NCI-H1048 (cell line): ENCODE measurements around the gene SUZ12.
A peak's percentile ranks its signal among the peaks of the same experiment; 100 is the strongest.
"Not testable (repeated sequence)": the region's sequence is repeated elsewhere in the genome, so short reads cannot be mapped to it uniquely, and the experiment has no call there.

ENCODE experiments used
- DNase-seq: peaks from one replicate; lab custom pipeline; 2025; lab: John Stamatoyannopoulos, UW

The SUZ12 gene

DNA sequence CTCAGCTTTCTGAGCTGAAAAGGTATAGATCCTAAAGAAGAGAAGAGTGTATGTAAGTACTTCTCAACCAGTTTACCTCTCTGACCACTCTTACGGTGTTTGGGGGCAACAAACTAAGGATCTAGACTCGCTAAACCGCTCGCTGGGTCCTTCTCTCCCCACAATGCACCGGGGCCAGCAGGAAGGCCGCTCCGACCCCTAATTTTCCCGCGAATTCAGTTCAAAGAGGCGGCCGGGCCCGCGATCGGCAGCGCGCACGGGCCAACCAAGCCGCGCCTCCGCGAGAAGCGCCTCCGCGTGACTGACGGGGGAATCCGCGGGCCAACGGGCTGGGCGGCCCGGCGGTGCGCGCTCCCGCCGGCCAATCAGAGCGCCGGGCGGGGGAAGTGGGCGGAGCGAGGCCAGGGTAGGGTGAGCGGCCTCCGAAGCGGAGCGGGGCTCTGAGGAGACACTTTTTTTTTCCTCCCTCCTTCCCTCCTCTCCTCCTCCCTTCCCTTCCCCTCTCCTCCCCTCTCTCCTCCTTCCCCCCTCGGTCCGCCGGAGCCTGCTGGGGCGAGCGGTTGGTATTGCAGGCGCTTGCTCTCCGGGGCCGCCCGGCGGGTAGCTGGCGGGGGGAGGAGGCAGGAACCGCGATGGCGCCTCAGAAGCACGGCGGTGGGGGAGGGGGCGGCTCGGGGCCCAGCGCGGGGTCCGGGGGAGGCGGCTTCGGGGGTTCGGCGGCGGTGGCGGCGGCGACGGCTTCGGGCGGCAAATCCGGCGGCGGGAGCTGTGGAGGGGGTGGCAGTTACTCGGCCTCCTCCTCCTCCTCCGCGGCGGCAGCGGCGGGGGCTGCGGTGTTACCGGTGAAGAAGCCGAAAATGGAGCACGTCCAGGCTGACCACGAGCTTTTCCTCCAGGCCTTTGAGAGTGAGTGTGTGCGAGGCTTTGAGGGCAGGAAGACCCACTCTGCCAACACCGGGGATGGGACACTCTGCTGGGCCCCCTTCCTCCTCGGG lies at the start of gene SUZ12:
Gene SUZ12, plus strand, starts transcription at position 393 of the 995 bp plus-strand sequence. Its CDS starts 240 bp downstream, at position 633.
- DNase-seq = peak; percentile 86

DNA sequence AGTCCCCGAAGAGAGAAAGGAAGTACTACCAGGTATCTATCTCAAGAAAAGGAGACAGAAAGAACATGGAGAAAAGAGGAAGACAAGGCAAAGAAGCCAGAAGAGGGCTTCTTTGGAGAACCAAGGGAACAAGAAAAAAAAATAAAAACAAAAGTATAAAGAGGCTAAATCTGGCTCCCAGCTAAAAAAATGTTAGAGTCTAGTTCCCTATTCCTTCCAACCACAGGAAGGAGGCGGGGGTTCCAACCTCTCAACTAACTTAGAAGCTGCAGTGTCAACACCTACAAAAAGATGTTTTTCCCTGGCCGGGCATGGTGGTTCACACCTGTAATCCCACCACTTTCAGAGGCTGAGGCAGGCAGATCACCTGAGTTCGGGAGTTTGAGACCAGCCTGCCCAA lies 48.7 kb upstream of the SUZ12 start:
- no peak for DNase-seq

DNA sequence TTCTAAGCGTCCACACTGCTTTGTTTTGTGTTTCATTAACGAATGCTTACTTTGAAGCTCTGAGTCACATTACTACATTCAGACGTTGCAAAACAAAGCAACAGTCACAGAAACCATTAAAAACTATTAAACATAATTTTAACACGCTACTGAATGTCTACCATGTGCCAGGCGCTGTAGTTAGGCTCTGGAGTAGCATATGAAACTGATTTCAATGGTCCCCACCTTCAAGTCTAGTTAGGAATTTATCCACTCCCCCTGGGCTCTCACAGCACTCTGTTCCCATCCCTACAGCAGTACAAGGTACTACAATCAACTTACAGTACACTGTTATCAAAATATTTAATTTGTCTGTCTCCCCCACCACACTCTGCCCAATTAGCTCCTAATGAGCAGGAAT lies 35.9 kb upstream of the SUZ12 start:
- DNase-seq = no peak

DNA sequence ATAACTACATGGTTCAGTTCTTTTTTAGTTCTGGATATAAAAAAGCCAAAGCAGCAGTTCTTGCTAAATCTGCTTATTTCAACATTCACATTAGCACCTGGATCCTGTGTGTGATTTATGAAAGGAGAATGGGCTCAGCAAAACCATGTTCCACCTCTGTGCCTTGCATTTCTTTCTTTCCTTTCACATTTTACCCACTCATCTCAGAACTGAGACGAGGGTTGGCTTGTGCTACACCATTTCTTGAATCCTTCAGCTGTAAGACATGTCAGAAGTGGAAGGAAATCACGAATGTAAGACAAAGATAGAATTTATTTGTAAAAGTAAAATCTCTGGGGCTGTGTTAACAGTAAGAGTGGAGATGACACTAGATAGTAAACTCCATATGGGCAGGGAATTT lies 34.1 kb upstream of the SUZ12 start:
- DNase-seq = no peak

DNA sequence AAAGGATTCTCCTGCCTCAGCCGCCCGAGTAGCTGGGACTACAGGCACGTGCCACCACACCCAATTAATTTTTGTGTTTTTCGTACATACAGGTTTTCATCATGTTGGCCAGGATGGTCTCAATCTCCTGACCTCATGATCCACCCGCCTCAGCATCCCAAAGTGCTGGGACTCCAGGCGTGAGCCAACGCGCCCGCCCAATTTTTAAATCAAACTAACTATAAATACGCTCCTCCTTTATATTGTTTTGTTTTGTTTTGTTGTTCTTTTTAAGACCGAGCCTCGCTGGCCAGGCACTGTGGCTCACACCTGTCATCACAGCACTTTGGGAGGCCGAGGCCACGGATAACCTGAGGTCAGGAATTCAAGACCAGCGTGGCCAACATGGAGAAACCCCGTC lies 33.4 kb upstream of the SUZ12 start:
- no peak for DNase-seq

DNA sequence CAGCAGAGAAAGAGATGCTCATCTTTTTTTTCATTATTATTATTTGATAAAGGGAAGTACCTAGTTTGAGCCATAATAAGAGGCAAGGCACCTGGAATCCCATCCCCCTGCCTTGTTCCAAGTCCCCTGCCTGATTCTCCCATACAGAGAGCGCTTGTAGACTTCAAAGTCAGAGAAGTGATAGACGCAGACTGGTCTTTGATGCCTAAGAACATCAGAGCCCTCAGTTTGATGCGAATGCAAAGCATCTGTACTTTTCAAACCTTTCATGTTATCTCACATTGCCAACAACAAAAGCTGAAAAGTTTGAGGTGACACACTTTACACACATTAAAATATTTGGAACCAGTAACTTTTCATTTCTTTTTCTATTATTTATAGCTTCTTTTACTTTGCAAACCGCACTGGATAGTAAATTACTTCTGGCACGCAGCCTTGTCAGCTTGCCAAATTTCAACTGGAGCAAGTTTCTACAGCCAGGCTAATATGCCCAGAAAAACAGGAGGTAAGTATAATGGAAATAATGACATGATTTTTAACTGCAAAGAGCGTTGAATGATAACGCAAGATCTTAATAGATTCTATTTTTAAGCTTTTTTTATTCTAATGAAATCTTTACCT lies 29.4 kb upstream of the SUZ12 start:
- DNase-seq = no peak

DNA sequence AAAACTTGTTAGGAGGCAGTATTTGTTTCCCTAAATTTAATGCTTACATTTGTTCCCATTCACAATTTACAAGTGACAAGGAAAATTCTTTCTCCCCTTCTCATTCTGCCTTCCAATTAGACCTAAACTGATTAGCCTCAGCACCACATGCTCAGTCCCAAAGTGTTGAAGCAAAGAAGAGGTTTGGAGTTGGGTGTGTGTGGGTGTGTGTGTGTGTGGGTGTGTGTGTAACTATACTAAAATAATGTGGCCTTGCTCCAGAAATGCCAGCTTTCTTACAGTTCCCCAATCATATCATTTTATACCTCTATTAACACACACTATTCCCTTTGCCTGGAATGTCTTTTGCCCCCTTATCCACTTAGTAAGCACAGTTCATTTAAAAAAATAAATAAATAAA lies 28.4 kb upstream of the SUZ12 start:
- no peak for DNase-seq

DNA sequence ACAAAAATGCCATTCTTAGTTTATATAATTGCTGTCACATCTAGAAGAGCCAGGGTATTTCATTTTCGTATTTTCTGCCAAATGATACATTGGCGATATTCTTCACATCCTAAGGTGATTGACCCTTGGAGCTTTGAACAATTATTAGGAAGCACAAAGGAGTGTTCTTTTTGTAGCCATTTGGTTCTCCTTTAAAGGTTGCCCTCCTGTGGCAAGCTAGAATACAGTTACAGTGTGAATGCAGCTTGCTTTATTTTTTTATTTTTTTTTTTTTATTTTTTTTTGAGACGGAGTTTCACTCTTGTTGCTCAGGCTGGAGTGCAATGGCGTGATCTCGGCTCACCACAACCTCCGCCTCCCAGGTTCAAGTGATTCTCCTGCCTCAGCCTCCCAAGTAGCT lies 24.1 kb upstream of the SUZ12 start:
- not testable (repeated sequence) for DNase-seq

DNA sequence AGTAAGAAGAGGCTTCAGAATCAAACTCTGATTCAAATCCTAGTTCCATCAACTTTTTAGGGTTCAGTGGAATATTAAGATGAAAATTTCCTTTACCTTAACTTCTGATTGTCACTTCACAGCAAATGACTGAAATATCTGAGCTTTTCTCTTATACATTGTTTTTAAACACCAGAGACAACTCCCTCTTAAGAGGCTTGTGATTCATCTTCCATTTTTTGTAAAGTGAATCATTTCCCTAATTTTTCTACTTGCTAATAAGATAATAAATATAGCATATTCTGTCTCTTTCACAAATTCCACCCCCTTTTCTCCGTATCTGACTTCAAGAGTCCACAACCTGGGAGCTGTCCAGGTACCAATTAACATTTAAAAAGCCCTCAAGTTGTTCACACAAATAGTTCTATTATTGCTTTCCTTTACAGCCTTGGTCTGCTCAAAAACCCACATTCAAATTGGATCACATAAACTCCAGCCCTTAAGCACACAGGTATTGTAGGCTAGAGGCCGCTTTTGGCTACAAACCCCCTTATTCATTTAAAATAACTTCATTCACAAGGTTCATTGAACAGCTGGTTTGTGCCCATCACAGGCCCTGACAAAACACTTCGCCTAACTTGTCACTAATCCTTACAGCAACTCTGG lies 21.2 kb upstream of the SUZ12 start:
- no peak for DNase-seq

DNA sequence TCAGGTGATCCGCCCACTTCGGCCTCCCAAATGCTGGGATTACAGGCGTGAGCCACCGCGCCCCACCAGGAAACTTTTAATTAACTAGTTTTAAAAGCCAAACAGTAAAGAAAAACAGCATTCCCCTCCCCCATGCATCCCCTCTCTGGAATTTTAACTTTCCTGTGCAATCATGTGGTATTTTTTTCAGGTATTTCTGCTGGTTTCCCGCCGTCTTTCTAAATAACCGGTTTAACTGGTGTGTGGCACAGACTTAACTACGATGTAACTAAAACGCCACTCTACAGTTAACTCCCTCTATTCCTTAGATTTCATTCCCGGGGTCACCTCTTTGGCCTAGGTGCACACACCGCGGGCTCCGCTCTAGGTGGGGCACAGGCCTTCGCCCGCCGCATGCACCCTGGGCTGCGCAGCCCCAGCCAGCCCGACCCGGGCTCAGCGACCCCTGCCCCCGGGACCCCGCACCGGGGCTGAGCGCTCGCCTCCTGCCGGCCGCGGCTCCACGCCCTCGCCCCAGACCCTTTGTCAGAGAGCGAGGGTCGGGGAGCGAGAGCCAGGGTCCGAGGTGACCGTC lies 20.2 kb upstream of the SUZ12 start:
- no peak for DNase-seq

DNA sequence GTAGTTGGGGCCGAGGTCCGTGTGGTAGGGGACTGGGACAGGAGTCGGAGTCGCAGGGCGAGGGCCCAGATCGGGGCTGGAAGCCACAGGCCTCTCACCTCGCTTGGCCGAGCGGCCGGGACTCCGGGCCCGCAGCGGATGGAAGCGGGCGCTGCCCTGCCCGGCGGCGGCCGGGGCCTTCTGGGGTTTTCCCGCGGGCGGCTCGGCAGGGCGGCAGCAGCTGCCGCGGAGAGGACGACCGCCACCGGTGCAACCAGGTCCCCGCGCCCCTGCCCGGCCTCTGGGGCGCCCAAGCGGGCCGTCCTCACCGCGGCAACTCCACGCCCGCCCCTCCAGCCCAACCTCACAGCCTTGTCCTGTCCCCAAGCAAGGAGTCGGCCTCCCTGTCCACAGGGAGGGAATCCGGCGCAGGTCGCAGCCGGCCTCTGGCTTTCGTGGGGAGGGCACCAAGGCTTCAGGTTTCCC lies 19.7 kb upstream of the SUZ12 start:
- no peak for DNase-seq

DNA sequence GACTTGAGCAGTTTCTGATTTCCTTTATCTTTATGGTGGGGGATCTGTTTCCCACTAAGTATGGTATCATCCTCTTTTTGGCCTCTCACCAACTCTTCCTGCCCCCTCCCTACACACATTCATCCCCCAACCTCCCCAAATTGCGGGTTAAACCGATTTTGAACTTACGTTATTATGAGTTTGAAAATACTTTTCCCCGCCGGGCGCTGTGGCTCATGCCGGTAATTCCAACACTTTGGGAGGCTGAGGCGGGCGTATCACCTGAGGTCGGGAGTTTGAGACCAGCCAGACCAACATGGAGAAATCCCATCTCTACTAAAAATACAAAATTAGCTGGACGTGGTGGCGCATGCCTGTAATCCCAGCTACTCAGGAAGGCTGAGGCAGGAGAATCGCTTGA lies 19.1 kb upstream of the SUZ12 start:
- not testable (repeated sequence) for DNase-seq

DNA sequence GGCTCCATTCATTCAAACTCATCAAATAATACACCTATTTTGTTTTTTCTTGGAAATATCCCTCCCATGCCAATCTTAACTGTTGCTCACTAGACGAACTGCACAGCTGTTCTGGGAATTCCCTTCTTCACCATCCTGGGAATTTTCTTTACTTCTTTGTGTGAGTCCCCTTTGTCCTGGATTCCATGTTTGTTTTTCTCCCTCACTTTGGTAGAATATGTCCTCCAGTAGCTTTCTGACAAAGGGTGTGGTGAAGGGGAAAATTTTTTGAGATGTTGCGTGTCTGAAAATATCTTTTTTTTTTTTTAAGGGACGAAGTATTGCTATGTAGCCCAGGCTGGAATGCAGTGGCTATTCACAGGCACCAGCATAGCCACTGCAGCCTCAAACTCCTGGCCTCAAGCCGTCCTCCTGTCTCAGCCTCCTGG lies 18.1 kb upstream of the SUZ12 start:
- DNase-seq = no peak

DNA sequence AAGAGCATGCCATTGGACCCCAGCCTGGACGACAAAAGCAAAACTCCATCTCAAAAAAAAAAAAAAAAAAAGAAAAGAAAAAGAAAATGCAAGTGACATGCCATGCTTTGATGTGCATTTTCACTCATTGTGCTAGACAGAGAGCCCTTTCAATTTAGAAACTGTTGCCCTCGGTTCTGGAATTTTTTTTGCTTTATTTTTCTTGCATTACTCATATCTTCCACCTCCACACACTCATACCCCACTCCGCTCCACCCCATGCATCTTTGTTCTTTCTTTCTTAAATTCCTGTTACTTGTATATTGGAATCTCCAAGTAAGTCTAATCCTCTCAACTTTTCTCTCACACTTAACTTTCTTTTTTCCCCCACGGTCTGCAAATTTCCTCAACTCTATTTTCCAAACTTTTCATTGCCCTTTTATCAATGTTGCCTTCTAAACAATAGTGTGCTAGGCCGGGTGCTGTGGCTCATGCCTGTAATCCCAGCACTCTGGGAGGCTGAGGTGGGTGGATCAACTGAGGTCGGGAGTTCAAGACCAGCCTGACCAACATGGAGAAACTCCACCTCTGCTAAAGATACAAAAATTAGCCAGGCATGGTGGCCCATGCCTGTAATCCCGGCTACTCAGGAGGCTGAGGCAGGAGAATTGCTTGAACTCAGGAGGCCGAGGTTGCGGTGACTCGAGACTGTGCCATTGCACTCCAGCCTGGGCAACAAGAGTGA lies 16.8 kb upstream of the SUZ12 start:
- no peak for DNase-seq

DNA sequence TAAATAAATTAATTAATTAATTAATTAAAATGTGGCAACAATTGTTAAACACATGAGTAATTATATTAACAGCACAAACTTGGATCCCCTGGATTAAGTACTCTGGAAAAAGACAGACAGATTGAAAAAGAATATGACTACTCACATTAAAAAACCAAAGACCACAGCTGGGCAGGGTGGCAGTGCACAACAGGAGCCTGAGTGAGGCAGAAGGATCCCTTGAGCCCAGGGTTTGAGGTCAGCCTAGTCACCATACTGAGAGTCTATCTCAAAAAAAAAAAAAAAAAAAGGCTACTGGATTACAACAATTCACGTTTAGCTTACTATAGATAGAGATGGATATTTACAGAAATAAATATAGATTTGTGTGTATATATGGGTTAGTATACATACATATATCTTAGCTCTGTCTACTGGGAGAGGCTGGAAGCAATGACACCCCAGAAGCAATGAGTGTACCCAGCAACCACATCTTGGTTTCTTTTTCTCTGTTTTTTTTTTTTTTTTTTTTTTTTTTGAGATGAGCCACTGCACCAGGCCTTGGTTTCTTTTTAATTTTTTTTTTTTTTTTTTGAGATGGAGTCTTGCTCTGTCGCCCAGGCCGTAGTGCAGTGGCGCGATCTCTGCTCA lies 10.6 kb upstream of the SUZ12 start:
- DNase-seq = no peak

DNA sequence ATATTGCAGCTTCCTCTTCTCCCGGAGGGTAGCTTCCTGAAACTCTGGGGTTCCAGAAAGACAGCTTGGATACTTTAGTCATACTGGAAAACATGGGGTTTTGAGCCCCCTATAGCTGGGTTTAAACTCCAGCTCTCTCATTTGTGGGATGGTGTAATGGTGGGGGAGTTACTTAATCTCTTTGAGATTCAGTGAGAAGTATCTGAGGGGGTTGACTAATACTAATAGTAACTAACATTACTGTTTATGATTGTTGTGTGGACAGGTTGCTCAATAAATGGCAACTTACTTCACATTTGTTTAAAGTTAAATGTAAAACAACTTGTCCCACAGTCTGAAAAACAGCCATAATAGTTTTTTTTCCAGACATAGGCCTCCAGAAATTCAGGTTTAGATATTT lies 5.1 kb upstream of the SUZ12 start:
- DNase-seq = no peak

DNA sequence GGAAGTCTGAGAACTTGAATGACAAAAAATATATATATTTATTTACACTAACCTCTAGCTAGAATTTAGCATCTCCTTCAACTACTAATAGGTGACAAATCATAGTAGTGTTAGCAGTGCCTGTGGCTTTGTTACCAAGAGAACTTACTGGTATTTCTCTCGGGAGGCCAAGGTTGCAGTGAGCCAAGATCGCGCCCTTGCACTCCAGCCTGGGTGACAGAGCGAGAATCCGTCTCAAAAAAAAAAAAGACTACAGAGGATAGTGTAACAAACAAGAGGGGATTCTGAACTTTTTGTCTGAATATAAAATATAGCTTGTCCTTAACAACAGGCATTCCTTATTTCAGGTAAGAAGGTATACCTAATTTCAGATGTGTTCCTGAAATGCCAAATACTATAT lies 1.3 kb upstream of the SUZ12 start:
- no peak for DNase-seq

DNA sequence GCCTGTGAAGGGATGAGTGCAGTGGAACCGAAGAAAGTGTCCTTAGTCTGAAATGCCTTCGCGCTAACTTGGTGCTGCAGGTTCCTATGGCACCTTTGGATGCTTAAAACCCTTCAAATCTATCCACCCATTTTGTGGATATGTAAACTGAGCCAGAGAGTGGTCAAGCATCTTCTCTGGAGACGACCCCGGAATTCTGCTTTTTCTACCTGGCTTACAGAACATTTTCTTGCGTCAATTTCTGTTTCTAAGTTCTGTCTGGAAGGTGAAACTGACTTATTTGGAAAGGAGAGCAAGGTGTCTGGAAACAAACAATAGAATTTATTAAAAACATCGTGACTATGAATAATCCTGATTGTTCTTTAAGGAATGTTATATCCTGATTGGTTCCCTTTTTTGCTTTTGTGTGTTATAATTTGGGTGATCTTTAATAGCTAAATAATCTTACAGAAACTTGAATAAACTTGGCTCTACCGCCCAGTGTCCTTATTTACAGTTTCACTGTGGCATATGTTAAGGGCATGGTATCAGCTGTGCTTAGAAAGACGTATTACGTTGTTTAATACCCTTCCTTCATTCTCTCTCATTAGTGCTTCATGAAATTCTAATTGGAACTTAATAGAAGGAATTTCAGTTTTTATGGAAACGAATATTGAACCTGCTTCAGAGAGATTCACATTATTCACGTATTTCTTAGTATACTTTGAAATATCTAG lies 1.3 kb downstream of the SUZ12 start:
- DNase-seq = not testable (repeated sequence)

DNA sequence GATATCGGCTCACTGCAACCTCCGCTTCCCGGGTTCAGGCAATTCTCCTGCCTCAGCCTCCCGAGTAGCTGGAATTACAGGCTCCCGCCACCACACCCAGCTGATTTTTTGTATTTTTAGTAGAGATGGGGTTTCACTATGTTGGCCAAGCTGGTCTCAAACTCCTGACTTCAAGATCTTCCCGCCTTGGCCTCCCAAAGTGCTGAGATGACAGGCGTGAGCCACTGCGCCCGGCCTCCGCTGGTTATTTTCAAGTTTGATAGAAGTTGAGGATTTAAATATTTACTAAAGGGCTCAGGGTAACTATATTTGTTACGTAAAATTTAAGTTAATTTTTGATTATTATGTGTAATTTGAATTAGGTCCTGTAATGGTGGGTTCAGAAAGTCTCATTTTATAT lies 5.1 kb downstream of the SUZ12 start:
- not testable (repeated sequence) for DNase-seq

DNA sequence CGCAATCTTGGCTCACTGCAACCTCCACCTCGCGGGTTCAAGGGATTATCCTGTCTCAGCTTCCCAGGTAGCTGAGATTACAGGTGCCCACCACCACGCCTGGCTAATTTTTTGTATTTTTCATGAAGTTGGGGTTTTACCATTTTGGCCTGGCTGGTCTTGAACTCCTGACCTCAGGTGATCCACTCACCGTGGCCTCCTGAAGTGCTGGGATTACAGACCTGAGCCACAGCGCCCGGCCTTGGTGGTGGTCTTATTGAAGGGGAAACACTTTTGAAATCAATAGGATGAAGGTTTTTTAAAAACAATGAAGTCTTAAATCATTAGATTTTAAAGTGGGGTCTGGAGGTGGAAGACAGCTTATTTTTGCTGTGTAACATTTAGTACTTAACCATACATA lies 5.6 kb downstream of the SUZ12 start:
- not testable (repeated sequence) for DNase-seq
